K562 treated with DMSO at 1 percent for 12 hours (cell line): Measurements from ENCODE around the gene RFX4. TPM values are rescaled to one million over a fixed set of nuclear protein-coding genes. Genes with fewer than 3 reads are reported as not detected.

Experiments
- total RNA-seq: library from RNA; unstranded; fragments of 300-600 nt; gene quantifications from 2 replicates; pipeline ENCODE4 v1.2.3, GENCODE V29; 2022; ENCODE audit not compliant: insufficient read depth

RFX4 gene
- total RNA-seq, result not detected in 2 replicates

DNA sequence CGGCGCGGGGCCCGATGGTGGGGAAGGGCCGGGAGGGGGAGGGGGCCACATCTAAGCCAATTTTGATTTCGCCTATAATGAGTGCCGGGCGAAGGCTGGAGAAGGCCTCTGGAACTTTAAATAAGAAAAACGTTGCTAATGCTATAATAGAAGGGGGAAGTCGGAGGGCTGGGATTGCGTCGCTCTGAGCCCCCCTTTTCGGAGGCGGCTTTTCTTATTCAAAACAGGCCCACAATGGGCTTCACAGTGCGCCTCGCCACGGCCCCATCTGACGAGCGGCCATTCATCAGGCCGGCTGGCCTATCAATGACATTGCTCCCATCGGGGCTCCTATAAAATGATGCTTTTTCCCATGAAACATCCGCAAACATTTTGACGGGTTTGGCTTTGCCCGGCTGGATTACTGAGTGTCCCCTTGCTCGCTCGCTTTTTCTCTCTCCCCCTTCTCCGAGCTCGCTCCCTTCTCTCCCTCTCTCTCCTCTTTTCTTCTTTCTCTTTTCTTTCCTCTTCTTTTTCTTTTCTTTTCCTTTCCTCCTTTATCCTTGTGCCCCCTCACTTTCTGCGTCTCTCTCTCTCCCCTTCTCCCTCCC is at the start of gene RFX4:
Gene RFX4, plus strand, starts transcription at position 364 of the 590 bp plus-strand sequence. CDS start 317 bp downstream, outside the sequence.

DNA sequence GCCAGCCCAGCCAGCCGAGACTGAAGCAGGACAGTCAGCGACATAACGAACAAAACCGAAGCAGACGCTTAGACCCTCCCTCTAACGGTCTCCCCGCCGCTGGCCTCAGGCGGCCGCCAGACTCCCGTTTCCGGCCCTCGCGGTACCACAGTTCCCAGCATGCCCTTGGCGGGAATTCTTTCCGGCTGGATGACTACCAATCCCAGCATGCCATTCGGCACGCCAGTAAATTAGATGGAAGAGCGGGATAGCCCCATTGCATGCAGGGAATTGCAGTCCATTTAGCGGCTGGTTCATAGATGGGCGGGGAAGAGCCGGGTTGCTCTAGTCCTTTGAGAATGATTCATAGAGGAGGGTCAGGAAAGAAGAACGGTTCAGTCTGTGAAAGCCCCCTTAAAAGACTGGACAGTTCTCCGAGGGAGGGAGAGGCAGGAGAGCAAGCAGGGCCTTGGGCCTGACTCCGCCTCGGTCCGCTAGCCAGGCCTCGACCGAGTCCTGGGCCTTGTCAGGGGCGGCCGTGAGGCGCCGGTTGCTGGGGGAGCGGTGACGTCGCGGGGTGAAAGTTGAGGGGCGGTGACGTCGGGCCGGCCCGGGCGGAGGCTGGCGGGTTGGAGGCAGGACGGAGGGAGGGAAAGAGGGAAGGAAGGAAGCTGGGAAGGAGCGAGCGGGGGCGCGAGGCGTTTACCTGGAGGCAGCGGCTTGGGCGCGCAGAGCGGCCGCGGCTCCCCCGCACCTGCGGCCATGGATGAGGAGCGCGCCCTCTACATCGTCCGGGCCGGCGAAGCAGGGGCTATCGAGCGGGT is 191.4 kb downstream of the RFX4 start, which contains the start of gene RIC8B:
Gene RIC8B, plus strand, starts transcription at position 678 of the 803 bp plus-strand sequence. Its CDS starts 64 bp downstream, at position 742.

Other genes with a start within 250 kb of the RFX4 start
- gene POLR3B, start 225.3 kb upstream of the RFX4 start, total RNA-seq, result 6.0 and 14.8 TPM in 2 replicates
- gene RIC8B, start 191.7 kb downstream of the RFX4 start, total RNA-seq, result 2.6 and 14.3 TPM in 2 replicates